ENCODE data around the gene PLAAT3. TPM values are rescaled to one million over a fixed set of nuclear protein-coding genes. Genes with fewer than 3 reads are reported as not detected.
"Not testable (repeated sequence)": the region's sequence is repeated elsewhere in the genome, so short reads cannot be mapped to it uniquely, and the experiment has no call there.

PLAAT3 gene
- total and polyA plus RNA-seq, 8 donors, result 6.0 to 86.4 (median 9.3) TPM

DNA sequence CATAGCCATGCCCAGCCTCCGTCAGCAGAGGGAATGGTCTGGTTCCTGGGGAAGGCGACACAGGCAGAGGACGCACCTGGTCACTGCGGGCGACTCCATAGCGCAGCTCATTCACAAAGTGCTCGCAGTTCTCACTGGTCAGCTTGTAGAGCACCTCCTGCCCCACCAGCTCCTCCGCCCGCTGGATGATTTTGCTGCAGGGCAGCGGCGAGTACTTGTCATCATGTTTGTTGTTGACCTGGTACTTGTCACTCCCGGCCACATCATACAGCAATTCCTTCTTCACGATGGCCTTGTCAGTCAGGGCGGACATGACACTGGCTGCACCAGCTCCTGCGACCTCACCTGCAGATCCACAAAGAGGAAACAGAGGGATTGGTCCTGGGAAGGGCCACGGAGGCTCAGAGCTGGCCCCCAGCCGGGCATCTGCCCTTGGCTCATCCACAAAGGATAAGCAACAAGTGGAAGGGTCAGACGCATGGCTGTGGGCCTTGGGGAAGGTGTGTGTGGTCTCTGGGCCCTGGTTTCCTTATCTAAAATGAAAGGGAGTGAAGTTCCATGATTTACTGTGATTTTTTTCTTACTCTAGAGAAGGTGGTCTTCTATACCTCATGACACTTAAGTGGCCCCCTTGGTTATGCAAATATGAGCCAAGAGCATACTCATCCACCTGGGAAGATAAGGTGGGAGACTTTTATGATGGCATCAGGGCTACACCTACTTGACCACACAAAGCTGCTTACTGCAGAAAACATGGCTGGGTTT, 24.0 kb downstream of the PLAAT3 start:
- DNase-seq (no peak), ATAC-seq (no peak)
- Histone ChIP-seq H3K27me3 (no peaks in the 10 kb centered on the region), H3K36me3 (peaks cover 0 to 61% of the 10 kb centered on the region in 2 donors), H3K27ac (no peak overlapping the region), H3K4me1 (no peaks in the 10 kb centered on the region), H3K9me3 (no peaks in the 10 kb centered on the region), H3K4me3 (no peak overlapping the region)
- TF ChIP-seq, protein P1, sequence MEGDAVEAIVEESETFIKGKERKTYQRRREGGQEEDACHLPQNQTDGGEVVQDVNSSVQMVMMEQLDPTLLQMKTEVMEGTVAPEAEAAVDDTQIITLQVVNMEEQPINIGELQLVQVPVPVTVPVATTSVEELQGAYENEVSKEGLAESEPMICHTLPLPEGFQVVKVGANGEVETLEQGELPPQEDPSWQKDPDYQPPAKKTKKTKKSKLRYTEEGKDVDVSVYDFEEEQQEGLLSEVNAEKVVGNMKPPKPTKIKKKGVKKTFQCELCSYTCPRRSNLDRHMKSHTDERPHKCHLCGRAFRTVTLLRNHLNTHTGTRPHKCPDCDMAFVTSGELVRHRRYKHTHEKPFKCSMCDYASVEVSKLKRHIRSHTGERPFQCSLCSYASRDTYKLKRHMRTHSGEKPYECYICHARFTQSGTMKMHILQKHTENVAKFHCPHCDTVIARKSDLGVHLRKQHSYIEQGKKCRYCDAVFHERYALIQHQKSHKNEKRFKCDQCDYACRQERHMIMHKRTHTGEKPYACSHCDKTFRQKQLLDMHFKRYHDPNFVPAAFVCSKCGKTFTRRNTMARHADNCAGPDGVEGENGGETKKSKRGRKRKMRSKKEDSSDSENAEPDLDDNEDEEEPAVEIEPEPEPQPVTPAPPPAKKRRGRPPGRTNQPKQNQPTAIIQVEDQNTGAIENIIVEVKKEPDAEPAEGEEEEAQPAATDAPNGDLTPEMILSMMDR (IDR thresholded peaks at IDR 0.05), result no peak
- intact Hi-C loops (cut with DNase I), result no loop called here

DNA sequence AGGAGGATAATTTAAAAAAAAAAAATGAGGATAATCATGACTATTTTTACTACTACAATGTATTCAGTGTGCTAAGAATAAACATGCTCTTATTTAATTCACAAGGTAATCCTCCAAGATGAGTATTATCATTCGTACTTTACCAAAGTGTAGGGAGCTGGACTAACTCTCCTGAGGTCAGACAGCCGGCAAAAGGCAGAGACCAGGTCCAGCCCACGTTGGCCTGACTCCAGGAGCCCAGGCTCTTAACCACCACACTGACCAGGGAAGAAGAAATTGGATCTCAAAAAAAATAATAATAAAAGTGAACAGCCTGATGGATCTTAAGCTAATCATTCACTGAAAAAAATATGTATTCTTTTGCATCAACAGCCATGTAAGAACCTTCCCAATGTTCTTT, 25.2 kb downstream of the PLAAT3 start:
- ATAC-seq (no peak), DNase-seq (no peak)
- Histone ChIP-seq H3K4me1 (no peaks in the 10 kb centered on the region), H3K27ac (no peak overlapping the region), H3K36me3 (peaks cover 0 to 69% of the 10 kb centered on the region in 2 donors), H3K27me3 (no peaks in the 10 kb centered on the region), H3K4me3 (no peak overlapping the region), H3K9me3 (no peaks in the 10 kb centered on the region)
- TF ChIP-seq, protein P1 (IDR thresholded peaks at IDR 0.05), result no peak
- intact Hi-C loops (cut with DNase I), result no loop called here

DNA sequence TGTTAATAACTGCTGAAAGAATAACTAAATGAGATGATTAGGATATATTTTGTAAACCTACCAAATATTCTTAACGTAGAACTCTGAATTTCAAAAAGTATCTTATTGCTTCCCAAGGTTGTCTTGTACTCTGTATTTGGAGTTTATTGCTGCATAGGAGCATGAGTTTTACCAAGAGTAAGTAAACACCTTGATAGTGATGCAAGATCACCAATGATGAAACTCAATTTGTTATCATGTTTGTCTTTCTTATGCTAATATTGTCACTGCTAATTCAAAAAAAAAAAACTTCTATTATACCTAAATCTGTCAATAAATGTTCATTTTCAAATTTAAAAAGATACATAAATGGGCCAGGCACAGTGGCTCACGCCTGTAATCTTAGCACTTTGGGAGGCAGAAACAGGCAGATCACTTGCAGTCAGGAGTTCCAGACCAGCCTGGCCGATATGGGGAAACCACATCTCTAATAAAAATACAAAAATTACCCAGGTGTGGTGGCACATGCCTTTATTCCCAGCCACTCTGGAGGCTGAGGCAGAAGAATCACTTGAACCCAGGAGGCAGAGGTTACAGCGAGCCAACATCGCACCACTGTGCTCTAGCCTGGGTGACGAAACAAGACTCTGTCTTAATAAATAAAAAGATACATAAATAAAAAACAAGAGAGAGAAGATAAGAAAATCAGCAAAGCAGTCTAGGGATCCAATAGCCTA, 27.6 kb downstream of the PLAAT3 start:
- Histone ChIP-seq H3K27me3 (no peaks in the 10 kb centered on the region), H3K9me3 (peaks cover 0 to 5% of the 10 kb centered on the region in 2 donors), H3K4me3 (no peak overlapping the region), H3K27ac (no peak overlapping the region), H3K4me1 (no peaks in the 10 kb centered on the region), H3K36me3 (peaks cover 0 to 84% of the 10 kb centered on the region in 2 donors)
- DNase-seq, result no peak
- ATAC-seq, result no peak
- intact Hi-C loops (cut with DNase I), result no loop called here
- TF ChIP-seq, protein P1 (IDR thresholded peaks at IDR 0.05), result no peak

DNA sequence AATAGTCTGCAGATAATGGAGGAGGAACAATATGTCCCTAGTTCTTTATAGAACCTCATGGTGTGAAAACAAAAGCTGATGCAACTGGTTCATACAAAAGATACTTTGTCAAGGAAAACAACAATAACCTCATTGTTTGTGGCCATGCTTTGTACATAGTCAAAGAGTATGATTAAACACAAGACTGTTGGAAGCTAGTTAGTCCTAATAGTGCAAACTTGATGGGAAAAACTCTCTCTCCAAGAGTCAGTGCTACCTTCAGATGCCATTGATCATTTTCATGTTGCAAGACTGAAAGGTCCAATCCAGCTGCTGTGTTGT, 30.9 kb downstream of the PLAAT3 start:
- Histone ChIP-seq H3K27ac (no peak overlapping the region), H3K4me1 (no peaks in the 10 kb centered on the region), H3K27me3 (no peaks in the 10 kb centered on the region), H3K36me3 (peaks cover 0 to 80% of the 10 kb centered on the region in 2 donors), H3K4me3 (no peak overlapping the region), H3K9me3 (peaks cover 0 to 23% of the 10 kb centered on the region in 2 donors)
- no peak for DNase-seq
- intact Hi-C loops (cut with DNase I), result no loop called here
- TF ChIP-seq, protein P1 (IDR thresholded peaks at IDR 0.05), result no peak
- ATAC-seq, result no peak

DNA sequence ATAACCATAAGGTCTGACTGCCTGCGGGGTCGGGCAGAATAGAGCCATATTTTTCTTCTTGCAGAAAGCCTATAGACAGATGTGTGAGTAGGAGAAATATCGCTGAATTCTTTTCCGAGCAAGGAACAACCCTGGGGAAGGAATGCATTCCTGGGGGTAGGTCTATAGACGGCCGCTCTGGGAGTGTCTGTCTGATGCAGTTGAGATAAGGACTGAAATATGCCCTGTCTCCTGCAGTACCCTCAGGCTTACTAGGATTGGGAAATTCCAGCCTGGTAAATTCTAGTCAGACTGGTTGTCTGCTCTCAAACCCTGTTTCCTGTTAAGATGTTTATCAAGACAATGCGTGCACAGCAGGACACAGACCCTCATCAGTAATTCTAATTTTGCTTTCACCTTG, 33.0 kb downstream of the PLAAT3 start:
- H3K27ac ChIP-seq; H3K4me1 ChIP-seq; ATAC-seq; H3K4me3 ChIP-seq; DNase-seq; H3K27me3 ChIP-seq; intact Hi-C loops (cut with DNase I): not testable (repeated sequence)
- Histone ChIP-seq H3K36me3 (peaks cover 0 to 61% of the 10 kb centered on the region in 2 donors), H3K9me3 (peaks cover 0 to 23% of the 10 kb centered on the region in 2 donors)

DNA sequence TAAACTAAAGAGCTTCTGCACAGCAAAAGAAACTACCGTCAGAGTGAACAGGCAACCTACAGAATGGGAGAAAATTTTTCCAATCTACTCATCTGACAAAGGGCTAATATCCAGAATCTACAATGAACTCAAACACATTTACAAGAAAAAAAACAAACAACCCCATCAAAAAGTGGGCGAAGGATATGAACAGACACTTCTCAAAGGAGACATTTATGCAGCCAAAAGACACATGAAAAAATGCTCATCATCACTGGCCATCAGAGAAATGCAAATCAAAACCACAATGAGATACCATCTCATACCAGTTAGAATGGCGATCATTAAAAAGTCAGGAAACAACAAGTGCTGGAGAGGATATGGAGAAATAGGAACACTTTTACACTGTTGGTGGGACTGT, 35.4 kb downstream of the PLAAT3 start:
- H3K36me3 ChIP-seq, result peaks cover 0 to 43% of the 10 kb centered on the region in 2 donors
- H3K27me3 ChIP-seq; ATAC-seq; H3K4me3 ChIP-seq; H3K27ac ChIP-seq; intact Hi-C loops (cut with DNase I); DNase-seq: not testable (repeated sequence)
- H3K9me3 ChIP-seq, result peaks cover 0 to 23% of the 10 kb centered on the region in 2 donors
- peaks cover 14 to 18% of the 10 kb centered on the region in 2 donors for H3K4me1 ChIP-seq
